ENCODE measurements around the gene PAXIP1. TPM values are rescaled to one million over a fixed set of nuclear protein-coding genes. Genes with fewer than 3 reads are reported as not detected.

PAXIP1 gene
- total and polyA plus RNA-seq, 10 of the 15 experiments (the other 5 are each of a cell fraction or from before 2014, with no cell fraction given) = 7.3 to 27.2 (median 18.1) TPM

DNA sequence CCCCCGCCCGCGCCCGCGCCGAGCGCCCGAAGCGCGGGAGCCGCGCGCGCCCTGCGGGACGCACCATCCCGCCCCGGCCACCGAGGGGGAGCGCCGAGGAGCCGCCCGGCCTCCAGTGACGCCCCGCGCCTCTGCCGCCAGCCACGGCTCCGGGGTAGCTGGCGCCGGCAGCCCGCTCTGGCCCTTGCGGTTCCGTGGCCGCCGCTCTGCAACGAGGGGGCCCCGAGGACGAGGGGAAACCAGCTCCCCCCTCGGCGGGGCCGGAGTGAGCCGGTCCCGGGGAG is at the start of gene PAXIP1 (continued):
- TF ChIP-seq, protein P1, sequence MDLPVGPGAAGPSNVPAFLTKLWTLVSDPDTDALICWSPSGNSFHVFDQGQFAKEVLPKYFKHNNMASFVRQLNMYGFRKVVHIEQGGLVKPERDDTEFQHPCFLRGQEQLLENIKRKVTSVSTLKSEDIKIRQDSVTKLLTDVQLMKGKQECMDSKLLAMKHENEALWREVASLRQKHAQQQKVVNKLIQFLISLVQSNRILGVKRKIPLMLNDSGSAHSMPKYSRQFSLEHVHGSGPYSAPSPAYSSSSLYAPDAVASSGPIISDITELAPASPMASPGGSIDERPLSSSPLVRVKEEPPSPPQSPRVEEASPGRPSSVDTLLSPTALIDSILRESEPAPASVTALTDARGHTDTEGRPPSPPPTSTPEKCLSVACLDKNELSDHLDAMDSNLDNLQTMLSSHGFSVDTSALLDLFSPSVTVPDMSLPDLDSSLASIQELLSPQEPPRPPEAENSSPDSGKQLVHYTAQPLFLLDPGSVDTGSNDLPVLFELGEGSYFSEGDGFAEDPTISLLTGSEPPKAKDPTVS (IDR thresholded peaks at IDR 0.05; ENCODE audit: low read depth, low read length) = no peak
- TF ChIP-seq, protein P2, sequence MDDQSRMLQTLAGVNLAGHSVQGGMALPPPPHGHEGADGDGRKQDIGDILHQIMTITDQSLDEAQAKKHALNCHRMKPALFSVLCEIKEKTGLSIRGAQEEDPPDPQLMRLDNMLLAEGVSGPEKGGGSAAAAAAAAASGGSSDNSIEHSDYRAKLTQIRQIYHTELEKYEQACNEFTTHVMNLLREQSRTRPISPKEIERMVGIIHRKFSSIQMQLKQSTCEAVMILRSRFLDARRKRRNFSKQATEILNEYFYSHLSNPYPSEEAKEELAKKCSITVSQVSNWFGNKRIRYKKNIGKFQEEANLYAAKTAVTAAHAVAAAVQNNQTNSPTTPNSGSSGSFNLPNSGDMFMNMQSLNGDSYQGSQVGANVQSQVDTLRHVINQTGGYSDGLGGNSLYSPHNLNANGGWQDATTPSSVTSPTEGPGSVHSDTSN (IDR thresholded peaks at IDR 0.05; ENCODE audit: insufficient replicate concordance, low read depth, low read length) = no peak
- TF ChIP-seq, protein P3, sequence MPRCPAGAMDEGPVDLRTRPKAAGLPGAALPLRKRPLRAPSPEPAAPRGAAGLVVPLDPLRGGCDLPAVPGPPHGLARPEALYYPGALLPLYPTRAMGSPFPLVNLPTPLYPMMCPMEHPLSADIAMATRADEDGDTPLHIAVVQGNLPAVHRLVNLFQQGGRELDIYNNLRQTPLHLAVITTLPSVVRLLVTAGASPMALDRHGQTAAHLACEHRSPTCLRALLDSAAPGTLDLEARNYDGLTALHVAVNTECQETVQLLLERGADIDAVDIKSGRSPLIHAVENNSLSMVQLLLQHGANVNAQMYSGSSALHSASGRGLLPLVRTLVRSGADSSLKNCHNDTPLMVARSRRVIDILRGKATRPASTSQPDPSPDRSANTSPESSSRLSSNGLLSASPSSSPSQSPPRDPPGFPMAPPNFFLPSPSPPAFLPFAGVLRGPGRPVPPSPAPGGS (IDR thresholded peaks at IDR 0.05; ENCODE audit: borderline replicate concordance, insufficient read depth, low read depth, low read length, poor library complexity, severe bottlenecking) = no peak
- TF ChIP-seq ZNF24 (IDR thresholded peaks at IDR 0.05) (peak; percentile 58), DPF2 (IDR thresholded peaks at IDR 0.05) (peak; percentile 77; the same call in 1 of the 2 replicates), NRF1 (conservative IDR thresholded peaks at IDR 0.05; ENCODE audit: low read depth, low read length) (no peak), ZNF384 (IDR thresholded peaks at IDR 0.05; ENCODE audit: borderline replicate concordance, low read depth, low read length) (no peak), NFXL1 (IDR thresholded peaks at IDR 0.05; ENCODE audit: borderline replicate concordance) (0 out of 2 replicates have a peak, but pooled peaks have one; percentile 72), SRF (IDR thresholded peaks at IDR 0.05; ENCODE audit: low read depth in 2 of 2, low read length in 2 of 2) (no peak), ZNF274 (IDR thresholded peaks at IDR 0.05; ENCODE audit: insufficient read depth, insufficient read length) (no peak), WRNIP1 (IDR thresholded peaks at IDR 0.05; ENCODE audit: borderline replicate concordance, low read depth, low read length) (no peak), SP1 (IDR thresholded peaks at IDR 0.05; ENCODE audit: low read depth, low read length) (peak; percentile 34), JUNB (IDR thresholded peaks at IDR 0.05) (no peak), ZNF207 (IDR thresholded peaks at IDR 0.05; ENCODE audit: borderline replicate concordance) (peak; percentile 84; the same call in 1 of the 2 replicates), EZH2 (IDR thresholded peaks at IDR 0.05; ENCODE audit: borderline replicate concordance, control insufficient read depth, low read depth, low read length) (no peak), FOXK2 (IDR thresholded peaks at IDR 0.05) (peak; percentile 97), MYB (IDR thresholded peaks at IDR 0.05; ENCODE audit: borderline replicate concordance, low read depth, low read length) (no peak), NR2C1 (IDR thresholded peaks at IDR 0.05) (peak; percentile 50), RAD51 (IDR thresholded peaks at IDR 0.05) (no peak)
- TF ChIP-seq, protein P4, sequence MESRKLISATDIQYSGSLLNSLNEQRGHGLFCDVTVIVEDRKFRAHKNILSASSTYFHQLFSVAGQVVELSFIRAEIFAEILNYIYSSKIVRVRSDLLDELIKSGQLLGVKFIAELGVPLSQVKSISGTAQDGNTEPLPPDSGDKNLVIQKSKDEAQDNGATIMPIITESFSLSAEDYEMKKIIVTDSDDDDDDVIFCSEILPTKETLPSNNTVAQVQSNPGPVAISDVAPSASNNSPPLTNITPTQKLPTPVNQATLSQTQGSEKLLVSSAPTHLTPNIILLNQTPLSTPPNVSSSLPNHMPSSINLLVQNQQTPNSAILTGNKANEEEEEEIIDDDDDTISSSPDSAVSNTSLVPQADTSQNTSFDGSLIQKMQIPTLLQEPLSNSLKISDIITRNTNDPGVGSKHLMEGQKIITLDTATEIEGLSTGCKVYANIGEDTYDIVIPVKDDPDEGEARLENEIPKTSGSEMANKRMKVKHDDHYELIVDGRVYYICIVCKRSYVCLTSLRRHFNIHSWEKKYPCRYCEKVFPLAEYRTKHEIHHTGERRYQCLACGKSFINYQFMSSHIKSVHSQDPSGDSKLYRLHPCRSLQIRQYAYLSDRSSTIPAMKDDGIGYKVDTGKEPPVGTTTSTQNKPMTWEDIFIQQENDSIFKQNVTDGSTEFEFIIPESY (IDR thresholded peaks at IDR 0.05) = no peak
- TF ChIP-seq, protein P5, sequence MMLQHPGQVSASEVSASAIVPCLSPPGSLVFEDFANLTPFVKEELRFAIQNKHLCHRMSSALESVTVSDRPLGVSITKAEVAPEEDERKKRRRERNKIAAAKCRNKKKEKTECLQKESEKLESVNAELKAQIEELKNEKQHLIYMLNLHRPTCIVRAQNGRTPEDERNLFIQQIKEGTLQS (IDR thresholded peaks at IDR 0.05; ENCODE audit: borderline replicate concordance, extremely low read depth, low read depth, low read length) = no peak
- TF ChIP-seq, protein P6, sequence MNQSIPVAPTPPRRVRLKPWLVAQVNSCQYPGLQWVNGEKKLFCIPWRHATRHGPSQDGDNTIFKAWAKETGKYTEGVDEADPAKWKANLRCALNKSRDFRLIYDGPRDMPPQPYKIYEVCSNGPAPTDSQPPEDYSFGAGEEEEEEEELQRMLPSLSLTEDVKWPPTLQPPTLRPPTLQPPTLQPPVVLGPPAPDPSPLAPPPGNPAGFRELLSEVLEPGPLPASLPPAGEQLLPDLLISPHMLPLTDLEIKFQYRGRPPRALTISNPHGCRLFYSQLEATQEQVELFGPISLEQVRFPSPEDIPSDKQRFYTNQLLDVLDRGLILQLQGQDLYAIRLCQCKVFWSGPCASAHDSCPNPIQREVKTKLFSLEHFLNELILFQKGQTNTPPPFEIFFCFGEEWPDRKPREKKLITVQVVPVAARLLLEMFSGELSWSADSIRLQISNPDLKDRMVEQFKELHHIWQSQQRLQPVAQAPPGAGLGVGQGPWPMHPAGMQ (IDR thresholded peaks at IDR 0.05; ENCODE audit: borderline replicate concordance) = no peak

All from GM12878 (cell line).